Cerebellar cortex (tissue), 1 donor: ENCODE data around the gene ARHGAP19.

Source experiments
- DNase-seq: peaks from one replicate; pipeline ENCODE4 v3.0.0-alpha.2; 2015; ENCODE audit warnings: low spot score

Gene ARHGAP19

DNA sequence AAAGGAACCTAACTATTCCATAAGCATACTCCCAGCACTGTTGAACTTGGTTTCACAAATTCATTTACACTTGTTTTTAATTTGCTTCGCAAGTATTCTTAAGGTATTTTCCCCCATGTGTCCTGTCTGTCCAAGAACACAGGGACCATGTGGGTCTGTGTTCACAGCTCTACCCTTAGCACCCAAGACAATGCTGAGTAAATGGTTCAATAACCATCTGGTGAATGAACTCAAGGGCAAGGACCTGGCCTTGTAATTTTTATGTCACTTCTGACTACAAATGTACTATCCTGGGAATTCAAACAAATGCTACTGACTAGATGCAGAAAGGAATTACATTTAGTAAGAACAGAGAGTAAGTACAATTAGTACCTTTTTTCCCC, 63.7 kb downstream of the ARHGAP19 start:
- no peak for DNase-seq

DNA sequence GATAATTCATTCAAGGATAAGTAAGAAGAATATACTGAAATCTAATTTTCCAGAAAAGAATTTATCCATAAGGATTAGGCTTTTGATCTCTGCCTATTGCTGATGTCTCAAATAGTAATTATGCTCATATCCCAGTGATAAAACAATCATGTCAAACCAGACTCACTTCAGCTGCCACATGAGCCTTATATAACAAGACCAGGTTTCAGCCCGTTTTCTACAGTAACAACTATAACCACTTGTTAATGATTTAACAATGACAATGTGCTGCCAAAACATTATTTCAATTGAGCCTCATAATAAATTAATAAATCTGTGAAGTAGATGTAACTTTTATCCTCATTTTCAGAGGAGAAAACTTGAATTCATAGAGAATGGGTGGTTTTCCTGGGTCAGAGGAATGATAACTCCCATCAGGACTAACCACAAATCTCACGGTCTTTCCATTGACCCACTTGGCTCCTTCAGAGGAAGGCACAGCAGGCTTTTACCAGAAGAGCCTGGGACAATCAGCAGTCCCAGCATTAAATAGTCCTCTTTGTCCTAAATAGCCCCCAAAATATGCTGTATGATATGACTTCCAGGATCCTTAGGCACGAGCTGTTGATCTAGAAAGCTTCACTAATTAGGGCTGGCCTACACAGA, 64.2 kb downstream of the ARHGAP19 start:
- peak; percentile 44 for DNase-seq

GRCh38 chr10:97226398-97226797, 66.0 kb downstream of the ARHGAP19 start:
- DNase-seq = no peak

DNA sequence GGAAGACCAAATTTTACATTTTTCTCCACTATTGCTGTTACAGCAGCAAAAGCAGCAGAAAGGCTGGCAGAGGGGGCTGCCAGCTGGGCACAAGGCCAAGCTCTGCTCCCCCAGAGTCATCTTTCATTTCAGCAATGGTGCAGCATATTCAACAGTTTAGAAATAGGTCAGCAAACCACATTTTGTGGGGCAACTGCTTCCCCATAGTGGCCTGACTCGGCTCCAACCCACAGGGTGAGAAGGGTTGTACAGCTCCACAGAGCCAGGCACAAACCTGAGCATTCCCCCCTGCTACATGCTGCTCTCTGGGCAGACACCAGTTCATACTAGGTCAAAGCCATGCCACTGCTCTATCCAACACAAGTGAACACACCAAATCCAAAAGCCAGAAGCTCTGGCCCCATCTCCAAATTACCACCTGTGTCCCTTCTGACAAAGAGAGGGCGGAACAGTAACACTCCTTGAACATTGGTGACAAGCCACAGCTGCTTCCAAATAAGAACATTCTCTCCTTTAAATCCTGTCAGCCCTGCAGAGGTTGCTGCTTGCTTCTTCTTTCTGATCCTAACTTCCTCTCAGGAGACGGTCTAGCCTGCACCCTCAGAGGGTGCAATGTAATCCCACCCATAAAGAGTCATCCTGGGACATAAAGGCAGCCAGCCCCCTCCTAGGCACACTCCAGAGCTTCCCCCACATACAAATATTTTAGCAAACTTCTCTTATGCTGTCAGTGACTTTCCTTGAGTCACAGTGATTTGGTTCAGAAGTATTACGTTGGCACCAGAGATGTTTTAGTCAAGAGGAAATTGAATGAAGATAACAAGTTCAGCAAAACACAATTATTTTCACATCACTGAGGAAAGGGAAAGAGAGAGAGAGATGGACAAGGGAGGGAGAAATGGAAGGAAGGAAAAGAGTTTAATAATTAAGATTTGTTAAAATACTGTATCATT, 67.7 kb downstream of the ARHGAP19 start:
- DNase-seq = no peak

- peak; percentile 2 for DNase-seq
Observed at GRCh38 chr10:97222326-97222961, 70.0 kb downstream of the ARHGAP19 start.

DNA sequence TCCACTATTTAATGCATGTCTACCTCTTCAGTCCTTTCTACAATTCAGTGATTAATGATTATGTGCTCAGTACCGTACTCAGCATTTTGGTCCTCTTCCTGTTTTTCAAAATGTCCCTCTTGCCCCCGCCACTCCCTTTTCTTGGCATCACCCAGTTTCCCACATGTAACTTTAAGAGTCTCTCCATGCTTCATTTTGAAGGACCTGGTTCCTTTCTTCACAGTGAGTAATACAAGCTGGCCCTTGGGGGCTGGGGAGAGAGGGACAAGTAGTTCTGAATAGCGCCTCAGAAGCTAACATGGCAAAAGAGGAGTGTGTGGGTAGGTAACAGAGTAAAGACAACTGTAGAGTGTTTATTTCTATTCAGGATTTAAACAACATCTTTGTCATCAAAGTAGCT, 72.1 kb downstream of the ARHGAP19 start:
- no peak for DNase-seq

GRCh38 chr10:97217299-97217698, 75.1 kb downstream of the ARHGAP19 start:
- no peak for DNase-seq

GRCh38 chr10:97215619-97216260, 76.7 kb downstream of the ARHGAP19 start:
- DNase-seq = no peak

GRCh38 chr10:97213431-97213830, 79.0 kb downstream of the ARHGAP19 start:
- no peak for DNase-seq

DNA sequence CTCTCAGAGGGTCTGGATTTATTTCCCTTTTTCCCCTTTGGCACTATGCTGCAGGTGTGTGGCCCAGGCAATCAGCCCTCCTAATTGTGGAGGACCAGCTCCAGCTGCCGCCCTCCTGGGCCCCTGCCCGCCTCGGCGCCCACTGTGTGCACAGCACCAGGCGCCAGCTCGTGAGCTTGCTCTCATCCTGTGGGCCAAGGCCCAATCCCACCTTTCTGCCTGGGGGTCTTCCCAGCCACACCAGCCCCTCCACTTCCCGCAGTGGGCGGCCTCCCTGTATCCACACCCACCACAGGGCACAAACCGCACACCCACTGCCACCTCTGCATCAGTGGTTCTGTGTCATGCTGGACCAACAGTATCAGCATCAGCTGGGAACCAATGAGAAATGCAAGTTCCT, 81.2 kb downstream of the ARHGAP19 start:
- no peak for DNase-seq

GRCh38 chr10:97210543-97210960, 81.9 kb downstream of the ARHGAP19 start:
- peak; percentile 79 for DNase-seq

GRCh38 chr10:97207756-97208346, 84.6 kb downstream of the ARHGAP19 start:
- no peak for DNase-seq

DNA sequence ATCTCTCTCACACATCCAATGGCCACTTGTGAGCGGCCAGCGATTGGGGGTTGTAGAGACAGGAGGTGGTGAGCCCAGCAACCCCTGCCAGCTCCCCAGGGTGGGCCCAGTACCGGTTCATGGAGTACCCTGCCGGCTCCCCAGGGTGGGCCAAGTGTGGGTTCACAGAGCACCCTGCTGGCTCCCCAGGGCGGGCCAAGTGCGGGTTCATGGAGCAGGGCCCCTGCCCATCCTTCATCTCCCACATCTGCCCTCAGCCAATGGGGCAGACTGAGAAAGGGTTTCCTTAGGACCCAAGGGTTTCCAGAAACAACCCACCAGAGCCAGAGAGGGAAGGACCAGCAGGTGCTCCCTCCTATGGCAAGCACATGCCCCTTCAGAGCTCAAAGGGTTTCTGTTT, 85.3 kb downstream of the ARHGAP19 start:
- no peak for DNase-seq

- DNase-seq = no peak
Observed at GRCh38 chr10:97204826-97205679, 87.4 kb downstream of the ARHGAP19 start.

GRCh38 chr10:97203220-97203619, 89.2 kb downstream of the ARHGAP19 start:
- DNase-seq = no peak

DNA sequence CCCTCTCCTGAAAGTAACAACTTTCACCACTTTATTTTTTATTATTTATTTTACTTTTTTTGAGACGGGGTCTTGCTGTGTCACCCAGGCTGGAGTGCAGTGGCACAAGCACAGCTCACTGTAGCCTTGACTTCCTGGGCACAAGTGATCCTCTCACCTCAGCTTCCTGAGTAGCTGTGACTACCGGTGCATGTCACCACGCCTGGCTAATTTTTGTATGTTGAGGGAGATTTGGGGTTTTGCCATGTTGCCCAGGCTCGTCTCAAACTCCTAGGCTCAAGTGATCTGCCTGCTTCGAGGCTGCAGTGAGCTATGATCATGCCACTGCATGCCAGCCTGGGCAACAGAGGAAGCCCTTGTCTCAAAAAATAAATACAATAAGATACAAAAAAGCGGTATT, 91.8 kb downstream of the ARHGAP19 start:
- no peak for DNase-seq

- no peak for DNase-seq
Observed at GRCh38 chr10:97199152-97199551, 93.3 kb downstream of the ARHGAP19 start.

DNA sequence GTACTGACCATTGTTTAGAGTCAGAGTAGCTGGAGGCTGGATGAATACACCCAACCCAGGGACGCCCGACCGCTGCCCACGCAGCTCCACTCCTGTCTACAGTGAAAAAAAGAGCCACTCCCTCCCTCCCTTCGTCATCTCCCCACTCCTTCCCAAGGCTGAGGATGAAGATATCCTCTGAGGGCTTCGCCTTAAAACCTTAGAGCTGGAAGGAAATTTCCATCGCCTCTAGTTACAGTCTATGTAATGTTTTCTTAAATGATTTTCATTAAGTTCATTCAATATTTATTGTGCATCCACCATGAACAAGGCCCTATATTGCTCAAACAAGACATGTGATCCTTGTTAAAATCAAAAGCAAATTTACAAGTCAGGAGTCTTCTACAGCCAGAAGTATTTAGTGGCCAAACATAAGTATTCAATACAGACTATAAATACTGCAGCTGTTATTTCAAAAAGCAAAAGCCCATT, 95.4 kb downstream of the ARHGAP19 start:
- DNase-seq = no peak

DNA sequence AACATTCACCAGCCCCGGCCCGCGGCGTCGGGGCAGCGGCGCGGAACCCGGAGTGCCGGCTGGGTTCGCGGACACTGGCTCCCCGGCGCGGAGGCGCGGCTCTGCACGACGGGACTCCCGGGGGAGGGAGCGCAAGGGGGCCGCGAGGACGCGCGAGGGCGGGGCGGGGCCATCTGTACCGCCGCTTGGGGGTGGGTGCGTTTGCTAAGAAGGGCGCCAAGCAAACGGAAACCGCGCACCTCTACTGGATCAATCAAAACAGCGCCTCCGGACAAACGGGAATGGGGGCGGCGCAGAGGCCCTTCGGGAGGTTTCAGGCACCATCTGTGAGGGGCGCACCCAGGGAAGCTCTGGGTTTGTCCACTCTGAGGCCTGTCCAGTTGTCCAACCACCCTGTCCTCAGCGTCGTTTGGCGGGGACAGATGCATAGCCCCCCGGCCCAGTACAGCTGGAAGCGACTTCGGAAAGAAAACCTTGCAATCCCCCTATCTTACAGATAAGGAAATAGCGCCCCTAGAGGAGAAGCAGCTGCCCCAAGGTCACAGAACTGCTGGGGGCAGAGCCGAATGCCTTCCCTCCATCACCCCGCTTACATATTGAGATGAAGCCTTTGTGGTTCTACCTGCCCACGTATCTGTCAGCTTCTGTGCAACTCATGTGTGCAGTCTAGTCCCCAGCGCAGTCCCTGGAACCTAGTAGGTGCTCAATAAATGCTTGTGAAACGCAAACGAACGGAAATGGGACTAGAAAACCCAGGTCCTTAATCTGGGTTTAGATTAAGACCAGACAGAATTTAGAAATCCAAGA, 96.0 kb downstream of the ARHGAP19 start:
- DNase-seq = peak; percentile 50

DNA sequence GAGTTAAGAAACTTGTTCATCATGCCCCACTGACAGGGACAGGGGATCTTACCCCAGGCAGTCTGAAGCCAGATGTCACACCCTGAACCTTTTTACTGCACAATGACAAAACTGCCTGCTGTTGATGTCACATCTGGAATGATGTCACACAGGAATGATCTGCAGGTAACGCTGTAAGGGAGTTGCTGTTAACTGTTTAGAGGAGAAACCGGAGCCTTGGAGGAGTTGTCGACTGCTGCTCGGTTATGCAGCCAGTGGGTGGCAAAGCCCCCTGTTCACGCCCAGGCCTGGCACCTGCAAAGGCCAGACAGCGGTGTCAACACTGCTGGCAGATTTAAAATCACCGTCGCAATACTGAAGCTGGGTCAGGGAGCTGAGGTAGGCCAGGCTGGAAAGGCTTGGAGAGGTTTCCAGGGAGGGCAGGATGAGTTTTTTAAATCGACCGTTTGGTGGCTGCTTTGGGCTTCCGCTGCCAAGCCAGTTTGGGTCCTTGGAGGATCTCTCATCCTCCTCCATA, 96.7 kb downstream of the ARHGAP19 start:
- no peak for DNase-seq
